ENCODE data around the gene PSMA5. TPM values are rescaled to one million over a fixed set of nuclear protein-coding genes. Genes with fewer than 3 reads are reported as not detected.

PSMA5 gene
- total RNA-seq, 1 donor from 2014 or later: 270 TPM

DNA sequence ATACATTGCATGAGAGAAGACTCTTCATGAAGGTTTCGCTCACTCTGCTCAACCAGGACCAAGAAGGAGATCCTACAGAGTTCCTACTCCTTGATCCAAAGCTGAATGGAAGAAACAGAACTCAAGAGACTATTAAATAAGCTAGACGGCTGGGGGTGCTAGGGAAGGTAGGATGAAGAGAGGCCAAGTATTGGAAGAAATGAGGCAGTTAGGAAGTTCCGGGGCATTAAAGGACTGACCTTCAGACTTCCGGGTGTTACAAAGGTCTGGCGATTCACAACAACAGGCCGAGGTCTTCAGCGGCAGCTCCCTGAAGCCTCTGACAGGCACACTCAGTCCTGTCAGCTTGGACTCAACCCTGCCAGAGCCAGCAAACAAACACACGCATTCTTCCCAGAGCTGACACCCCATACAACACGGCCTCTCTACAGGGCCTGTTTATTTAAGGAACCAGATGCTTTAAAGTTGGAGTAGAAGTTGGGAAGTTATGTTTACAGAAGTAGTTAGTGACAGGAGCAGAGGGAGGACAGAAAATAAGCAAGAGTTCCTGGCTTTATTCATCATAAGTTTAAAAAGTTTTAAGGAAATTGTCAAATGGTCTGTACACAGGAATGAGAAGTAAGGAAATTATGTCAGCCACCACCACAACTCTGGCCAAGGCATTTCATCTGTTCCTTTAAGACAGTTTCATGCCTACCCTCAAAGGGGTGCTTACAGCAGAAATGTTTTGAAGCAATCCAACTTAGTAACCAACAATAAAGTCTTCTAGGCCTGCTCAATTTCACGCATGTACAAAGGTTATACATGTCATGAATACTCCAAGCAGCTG is 33.2 kb downstream of the PSMA5 start:
- Mint-ChIP-seq H3K9me3 (no peaks in the 10 kb centered on the region), H3K36me3 (ENCODE audit: low read depth) (peaks cover 4% of the 10 kb centered on the region), H3K27ac (no peak overlapping the region), H3K4me1 (peaks cover 22% of the 10 kb centered on the region), H3K4me3 (no peak overlapping the region), H3K27me3 (peaks cover 64% of the 10 kb centered on the region)
- intact Hi-C loops (cut with micrococcal nuclease): no loop called here
- no peak for DNase-seq

- DNase-seq: no peak
- no peak overlapping the region for H3K27ac Mint-ChIP-seq
- H3K27me3 Mint-ChIP-seq: peaks cover 65% of the 10 kb centered on the region
- intact Hi-C loops (cut with micrococcal nuclease): no loop called here
- no peaks in the 10 kb centered on the region for H3K9me3 Mint-ChIP-seq
- H3K36me3 Mint-ChIP-seq (ENCODE audit: low read depth): peaks cover 3% of the 10 kb centered on the region
- H3K4me1 Mint-ChIP-seq: peaks cover 20% of the 10 kb centered on the region
- no peak overlapping the region for H3K4me3 Mint-ChIP-seq
Measured at GRCh38 chr1:109392037-109392787, 34.0 kb downstream of the PSMA5 start.

GRCh38 chr1:109391626-109392025 is 34.6 kb downstream of the PSMA5 start:
- peaks cover 17% of the 10 kb centered on the region for H3K4me1 Mint-ChIP-seq
- intact Hi-C loops (cut with micrococcal nuclease): loop anchor here (2.0 kb wide), 1 partner anchor 15 kb away; no protein-coding TSS in a partner anchor
- peaks cover 59% of the 10 kb centered on the region for H3K27me3 Mint-ChIP-seq
- no peak overlapping the region for H3K27ac Mint-ChIP-seq
- DNase-seq: no peak
- no peaks in the 10 kb centered on the region for H3K36me3 Mint-ChIP-seq (ENCODE audit: low read depth)
- H3K4me3 Mint-ChIP-seq: no peak overlapping the region
- no peaks in the 10 kb centered on the region for H3K9me3 Mint-ChIP-seq

DNA sequence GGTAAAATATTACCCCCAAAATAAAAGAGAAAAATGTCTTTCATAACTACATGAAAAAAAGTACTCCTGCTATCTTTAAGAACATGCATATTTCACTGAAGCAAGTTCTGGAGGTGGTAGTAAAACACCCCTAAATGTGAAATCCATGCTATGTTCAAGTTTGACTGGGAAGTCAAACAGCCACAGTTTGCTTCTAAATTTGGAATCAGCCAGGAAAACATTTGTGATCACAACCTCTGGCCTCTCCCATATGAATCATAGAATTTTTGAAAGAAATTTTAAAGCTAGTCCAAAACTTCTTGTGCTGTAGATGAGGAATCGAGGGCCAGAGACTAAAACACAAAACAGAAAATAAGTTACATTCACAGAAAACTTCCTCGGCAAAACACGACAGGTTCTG is 35.1 kb downstream of the PSMA5 start:
- peaks cover 19% of the 10 kb centered on the region for H3K4me1 Mint-ChIP-seq
- intact Hi-C loops (cut with micrococcal nuclease): loop anchor here (2.0 kb wide), 1 partner anchor 14 kb away; no protein-coding TSS in a partner anchor
- H3K27me3 Mint-ChIP-seq: peaks cover 54% of the 10 kb centered on the region
- H3K27ac Mint-ChIP-seq: no peak overlapping the region
- H3K36me3 Mint-ChIP-seq (ENCODE audit: low read depth): no peaks in the 10 kb centered on the region
- no peak overlapping the region for H3K4me3 Mint-ChIP-seq
- DNase-seq: no peak
- no peaks in the 10 kb centered on the region for H3K9me3 Mint-ChIP-seq

GRCh38 chr1:109389638-109390341 is 36.5 kb downstream of the PSMA5 start:
- H3K4me3 Mint-ChIP-seq: no peak overlapping the region
- H3K4me1 Mint-ChIP-seq: peaks cover 20% of the 10 kb centered on the region
- H3K27ac Mint-ChIP-seq: no peak overlapping the region
- intact Hi-C loops (cut with micrococcal nuclease): loop anchor here (2.0 kb wide), 1 partner anchor 13 kb away; no protein-coding TSS in a partner anchor
- DNase-seq: no peak
- no peaks in the 10 kb centered on the region for H3K9me3 Mint-ChIP-seq
- no peaks in the 10 kb centered on the region for H3K36me3 Mint-ChIP-seq (ENCODE audit: low read depth)
- H3K27me3 Mint-ChIP-seq: peaks cover 42% of the 10 kb centered on the region

- Mint-ChIP-seq H3K4me1 (peaks cover 20% of the 10 kb centered on the region), H3K4me3 (no peak overlapping the region), H3K27me3 (peaks cover 37% of the 10 kb centered on the region), H3K27ac (no peak overlapping the region), H3K9me3 (no peaks in the 10 kb centered on the region), H3K36me3 (ENCODE audit: low read depth) (no peaks in the 10 kb centered on the region)
- no peak for DNase-seq
- intact Hi-C loops (cut with micrococcal nuclease): no loop called here
Measured at GRCh38 chr1:109388884-109389637, 37.2 kb downstream of the PSMA5 start.

DNA sequence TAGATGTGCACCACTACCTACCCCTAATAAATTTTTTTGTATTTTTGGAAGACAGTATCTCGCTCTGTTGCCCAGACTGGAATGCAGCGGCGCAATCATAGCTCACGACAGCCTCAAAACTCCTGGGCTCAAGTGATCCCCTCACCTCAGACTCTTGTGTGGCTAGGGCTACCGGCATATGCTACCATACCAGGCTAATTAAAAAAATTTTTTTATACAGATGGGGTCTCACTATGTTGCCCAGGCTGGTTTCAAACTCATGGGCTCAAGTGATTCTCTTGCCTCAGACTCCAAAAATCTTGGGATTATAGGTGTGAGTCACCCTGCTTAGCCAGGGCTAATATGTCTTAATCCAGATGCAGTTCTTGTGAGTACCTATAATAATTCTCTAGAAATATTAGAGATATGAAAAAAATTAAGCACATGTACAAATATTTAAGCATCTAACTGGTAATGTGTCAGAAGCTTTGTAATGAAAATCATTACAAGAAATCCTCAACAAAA is 38.0 kb downstream of the PSMA5 start:
- Mint-ChIP-seq H3K36me3 (ENCODE audit: low read depth) (no peaks in the 10 kb centered on the region), H3K27ac (no peak overlapping the region), H3K27me3 (peaks cover 33% of the 10 kb centered on the region), H3K4me1 (peaks cover 20% of the 10 kb centered on the region), H3K9me3 (no peaks in the 10 kb centered on the region), H3K4me3 (no peak overlapping the region)
- DNase-seq: no peak
- intact Hi-C loops (cut with micrococcal nuclease): no loop called here

- Mint-ChIP-seq H3K9me3 (no peaks in the 10 kb centered on the region), H3K27ac (no peak overlapping the region), H3K4me1 (peaks cover 12% of the 10 kb centered on the region), H3K4me3 (no peak overlapping the region), H3K27me3 (peaks cover 21% of the 10 kb centered on the region), H3K36me3 (ENCODE audit: low read depth) (no peaks in the 10 kb centered on the region)
- no peak for DNase-seq
- intact Hi-C loops (cut with micrococcal nuclease): no loop called here
Measured at GRCh38 chr1:109386054-109386717, 40.1 kb downstream of the PSMA5 start.

GRCh38 chr1:109385417-109385816 is 40.8 kb downstream of the PSMA5 start:
- no peak for DNase-seq
- intact Hi-C loops (cut with micrococcal nuclease): no loop called here
- H3K9me3 Mint-ChIP-seq: no peaks in the 10 kb centered on the region
- H3K27ac Mint-ChIP-seq: no peak overlapping the region
- no peak overlapping the region for H3K4me3 Mint-ChIP-seq
- H3K4me1 Mint-ChIP-seq: peaks cover 11% of the 10 kb centered on the region
- no peaks in the 10 kb centered on the region for H3K36me3 Mint-ChIP-seq (ENCODE audit: low read depth)
- peaks cover 22% of the 10 kb centered on the region for H3K27me3 Mint-ChIP-seq

- Mint-ChIP-seq H3K4me3 (no peak overlapping the region), H3K9me3 (no peaks in the 10 kb centered on the region), H3K27ac (no peak overlapping the region), H3K27me3 (peaks cover 10% of the 10 kb centered on the region), H3K36me3 (ENCODE audit: low read depth) (no peaks in the 10 kb centered on the region), H3K4me1 (peaks cover 3% of the 10 kb centered on the region)
- intact Hi-C loops (cut with micrococcal nuclease): no loop called here
- no peak for DNase-seq
Measured at GRCh38 chr1:109383854-109384253, 42.4 kb downstream of the PSMA5 start.

DNA sequence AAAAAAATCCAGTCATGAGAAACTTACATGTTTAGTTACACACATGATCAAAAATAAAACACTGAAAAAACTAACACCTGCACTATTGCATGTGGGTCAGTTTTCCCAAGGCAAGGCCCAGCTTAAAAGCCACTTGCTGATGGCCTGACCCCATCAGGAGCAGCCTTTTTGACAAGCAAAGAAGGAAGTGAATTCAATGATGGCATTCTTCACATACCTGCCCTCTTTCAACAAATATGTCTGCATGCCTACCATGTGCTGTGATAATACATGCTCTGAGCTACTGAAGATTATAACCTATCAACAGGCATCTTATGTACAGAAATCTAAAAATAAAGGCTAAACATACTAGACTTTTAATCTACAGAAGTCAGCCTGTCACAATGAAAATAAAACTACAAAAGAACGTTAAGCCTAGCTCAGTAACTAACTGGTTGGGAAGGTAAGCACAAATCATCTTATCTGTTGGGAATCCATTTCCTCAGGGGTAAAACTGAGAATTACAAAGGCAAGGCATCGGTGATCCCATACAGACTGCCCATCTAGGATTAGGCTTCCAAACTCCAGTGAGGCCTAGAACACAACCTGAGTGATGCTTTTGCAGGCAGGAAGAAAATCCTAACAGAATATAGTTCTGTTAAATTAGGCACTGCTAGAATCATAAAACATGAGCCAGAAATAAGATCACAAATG is 43.0 kb downstream of the PSMA5 start:
- Mint-ChIP-seq H3K27me3 (peaks cover 6% of the 10 kb centered on the region), H3K4me1 (peaks cover 3% of the 10 kb centered on the region), H3K4me3 (no peak overlapping the region), H3K27ac (no peak overlapping the region), H3K9me3 (no peaks in the 10 kb centered on the region), H3K36me3 (ENCODE audit: low read depth) (no peaks in the 10 kb centered on the region)
- no peak for DNase-seq
- intact Hi-C loops (cut with micrococcal nuclease): no loop called here

DNA sequence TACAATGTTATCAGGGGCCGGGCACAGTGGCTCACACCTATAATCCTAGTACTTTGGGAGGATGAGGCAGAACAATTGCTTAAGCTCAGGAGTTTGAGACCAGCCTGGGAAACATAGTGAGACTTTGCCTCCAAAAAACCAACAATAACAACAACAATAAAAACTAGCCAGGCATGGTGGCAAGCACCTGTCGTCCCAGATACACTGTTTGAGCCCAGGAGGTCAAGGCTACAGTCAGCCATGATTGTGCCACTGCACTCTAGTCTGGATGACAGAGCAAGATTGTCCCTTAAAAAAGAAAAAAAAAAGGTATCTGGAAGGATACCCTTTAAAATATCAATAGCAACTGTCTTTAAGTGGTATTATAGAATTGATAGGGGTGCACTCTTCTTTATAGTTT is 44.7 kb downstream of the PSMA5 start:
- no peaks in the 10 kb centered on the region for H3K36me3 Mint-ChIP-seq (ENCODE audit: low read depth)
- no peak overlapping the region for H3K4me3 Mint-ChIP-seq
- DNase-seq: no peak
- peaks cover 5% of the 10 kb centered on the region for H3K4me1 Mint-ChIP-seq
- H3K27me3 Mint-ChIP-seq: peaks cover 4% of the 10 kb centered on the region
- no peak overlapping the region for H3K27ac Mint-ChIP-seq
- intact Hi-C loops (cut with micrococcal nuclease): no loop called here
- no peaks in the 10 kb centered on the region for H3K9me3 Mint-ChIP-seq

All from activated CD4-positive, alpha-beta T cell treated with anti-CD3 and anti-CD28 coated beads, Interleukin-2, amount 10 ng/mL, durations not matched to agents 24 days and 14 days (primary cell).